Right lobe of liver (tissue), 4 donors: ENCODE results near the gene HOXA13.

Experiments
- CTCF ChIP-seq, 4 donors: fragments of 200-600 bp in 3 of 4; fragments of 450-650 bp in 1 of 4; IDR thresholded peaks; one replicate each; pipeline versions ENCODE4 v1.5.1 to v1.8.0; 2016 to 2022; ENCODE audit warnings: antibody characterized with exemption in 4 of 4, mild to moderate bottlenecking in 2 of 4
- POLR2A ChIP-seq: fragments of 450-650 bp; IDR thresholded peaks from one replicate; pipeline ENCODE4 v1.6.1; 2017; ENCODE audit warnings: antibody characterized with exemption, mild to moderate bottlenecking
- donor health status: DM: no; HTN: no; CAD: no.
- donor health status: DM: no; HTN: no; CAD: no.
- donor health status: DM: no; HTN: yes; CAD: no.

- TF ChIP-seq CTCF (IDR thresholded peaks at IDR 0.05) (no peak), POLR2A (no peak)
Observed at GRCh38 chr7:27178366-27178765, 21.5 kb downstream of the HOXA13 start.
